GM12878 (cell line): ENCODE results near the gene SCYGR5. TPM values are rescaled to one million over a fixed set of nuclear protein-coding genes. Genes with fewer than 3 reads are reported as not detected.

ENCODE experiments used
- ATAC-seq: fragments of 200-7000 bp; cut with Tn5 transposase; 3 replicates; pipeline ENCODE4 v1.9.1; 2020; ENCODE audit warnings: mild to moderate bottlenecking, moderate library complexity
- BruUV-seq: library from RNA; stranded (reverse); fragments of 400-500 nt; replicated peaks from 2 replicates; lab custom pipeline; 2021; lab: Mats Ljungman, UMichigan
- CTCF ChIA-PET: fragments of 300-600 bp; sonication (Branson Sonifier 250); formaldehyde crosslinking; extraction: SDS; loops from one replicate; lab custom pipeline; 2021; ENCODE audit warnings: inconsistent platforms; lab: Yijun Ruan, JAX
- POLR2A ChIA-PET: fragments of 350-600 bp; formaldehyde crosslinking; extraction: SDS; loops from one replicate; lab custom pipeline; 2021; ENCODE audit warnings: inconsistent platforms; lab: Charles Lee
- RAD21 ChIA-PET: fragments of 300-600 bp; sonication (Branson Sonifier 250); formaldehyde crosslinking; loops from one replicate; lab custom pipeline; 2023; ENCODE audit warnings: antibody characterized with exemption; ENCODE audit not compliant: unreplicated experiment; lab: Charles Lee
- SMC1A ChIA-PET: fragments of 300-600 bp; sonication (Branson Sonifier 250); formaldehyde crosslinking; loops from one replicate; lab custom pipeline; 2023; ENCODE audit not compliant: unreplicated experiment, uncharacterized antibody; lab: Charles Lee
- DNase-seq: peaks from one replicate; pipeline ENCODE4 v3.0.0-alpha.2; 2011; ENCODE audit warnings: low read depth, low spot score
- FAIRE-seq: peaks from 3 replicates; lab custom pipeline; 2011; peaks lifted over from hg19 to GRCh38; lab: Jason Lieb, UNC
- H2AFZ ChIP-seq: 2 replicates; pipeline ENCODE4 v1.6.0; 2011; ENCODE audit warnings: low read depth, low read length, control low read depth; ENCODE audit not compliant: control insufficient read depth
- H3K27ac ChIP-seq: 2 replicates; pipeline ENCODE4 v1.5.1; 2011; ENCODE audit warnings: control low read depth; ENCODE audit not compliant: control insufficient read depth, insufficient read depth
- H3K27me3 ChIP-seq, 2 experiments: replicated peaks in 1 of 2; 2 replicates each; pipeline versions ENCODE4 v1.6.0 to v1.6.1; 2011; ENCODE audit warnings: low read length in 1 of 2; ENCODE audit not compliant: control insufficient read depth in 2 of 2, insufficient read depth in 2 of 2
- H3K36me3 ChIP-seq, 2 experiments: 2 replicates each; pipeline ENCODE4 v1.5.1; 2011; ENCODE audit warnings: low read length in 1 of 2; ENCODE audit not compliant: control insufficient read depth in 2 of 2, insufficient read depth in 2 of 2
- H3K4me1 ChIP-seq: 2 replicates; pipeline ENCODE4 v1.6.1; 2011; ENCODE audit warnings: mild to moderate bottlenecking, low read length, moderate library complexity, mixed read lengths; ENCODE audit not compliant: control insufficient read depth, insufficient read depth
- H3K4me2 ChIP-seq: 2 replicates; pipeline ENCODE4 v1.6.0; 2011; ENCODE audit warnings: control low read depth; ENCODE audit not compliant: control insufficient read depth, insufficient read depth
- H3K4me3 ChIP-seq: fragments of 200-600 bp; sonication (generic); 2 replicates; pipeline ENCODE4 v1.5.1; 2016
- H3K79me2 ChIP-seq: 2 replicates; pipeline ENCODE4 v1.6.0; 2011; ENCODE audit warnings: low read length; ENCODE audit not compliant: control insufficient read depth, insufficient read depth
- H3K9ac ChIP-seq: 2 replicates; pipeline ENCODE4 v1.8.0; 2011; ENCODE audit warnings: low read length, control low read depth, mixed read lengths; ENCODE audit not compliant: control insufficient read depth, insufficient read depth
- H3K9me3 ChIP-seq: replicated peaks from 3 replicates; pipeline ENCODE4 v1.5.1; 2011; ENCODE audit warnings: mild to moderate bottlenecking, low read length; ENCODE audit not compliant: control insufficient read depth, insufficient read depth
- H4K20me1 ChIP-seq: 2 replicates; pipeline ENCODE4 v1.6.0; 2011; ENCODE audit not compliant: control insufficient read depth, insufficient read depth
- BACH1 ChIP-seq: fragments of 450-650 bp; IDR thresholded peaks from 2 replicates; pipeline ENCODE4 v1.6.1; 2017; ENCODE audit warnings: mild to moderate bottlenecking, borderline replicate concordance
- BMI1 ChIP-seq: fragments of 450-650 bp; IDR thresholded peaks from 2 replicates; pipeline ENCODE4 v1.6.1; 2016; ENCODE audit warnings: mild to moderate bottlenecking, moderate library complexity, borderline replicate concordance
- CBFB ChIP-seq: IDR thresholded peaks from 2 replicates; pipeline ENCODE4 v1.6.1; 2016; ENCODE audit warnings: antibody characterized with exemption, low read depth
- HDAC2 ChIP-seq: fragments of 200-600 bp; sonication (generic); IDR thresholded peaks from 2 replicates; pipeline ENCODE4 v1.6.1; 2017
- KAT2A ChIP-seq: conservative IDR thresholded peaks from 2 replicates; pipeline ENCODE4 v1.6.1; 2011; ENCODE audit warnings: low read depth, low read length; ENCODE audit not compliant: control insufficient read depth
- NFXL1 ChIP-seq: fragments of 450-650 bp; IDR thresholded peaks from 2 replicates; pipeline ENCODE4 v1.6.1; 2017; ENCODE audit warnings: antibody characterized with exemption, mild to moderate bottlenecking, borderline replicate concordance
- WGBS: methylation state at CpG from one replicate; pipeline ENCODE4 v1.1.6; 2016; ENCODE audit warnings: low lambda C conversion rate; ENCODE audit not compliant: insufficient replicate concordance, insufficient coverage; ENCODE audit errors: missing lambda C conversion rate; 5-methylcytosine and 5-hydroxymethylcytosine counted together
- in situ Hi-C: fragments of 300-500 bp; cut with MboI; formaldehyde crosslinking; loops from 9 replicates; pipeline ENCODE4 v1.14.3; 2018; ENCODE audit warnings: mixed read lengths
- intact Hi-C: fragments of 100-400 bp; cut with micrococcal nuclease; formaldehyde crosslinking; loops from one replicate; pipeline ENCODE4 v1.14.2; 2022; ENCODE audit not compliant: unreplicated experiment
- polyA plus RNA-seq, 11 experiments: library from polyadenylated mRNA; depleted of rRNA in 4 of 11; unstranded in 6 of 11; stranded (reverse) in 5 of 11; fragments of >200 nt; fragmentation: Nextera tagmentation in 4 of 11; fragmentation: Illumina TruSeq in 1 of 11; extraction: Ambion mirVana in 4 of 11; extraction: Trizol in 1 of 11; gene quantifications; 1 replicate in 1 of 11; 2 replicates in 10 of 11; pipeline versions ENCODE4 v1.2.1 to v1.2.3, GENCODE V29; 2011 to 2016; ENCODE audit warnings: inconsistent platforms in 2 of 11, missing spikeins in 2 of 11, low read depth in 1 of 11
- total RNA-seq, 4 experiments: library from RNA; depleted of rRNA in 3 of 4; stranded (reverse); fragments of >200 nt in 3 of 4; fragmentation: Illumina TruSeq in 1 of 4; extraction: Trizol in 1 of 4; gene quantifications; 2 replicates each; pipeline versions ENCODE4 v1.2.1 to v1.2.3, GENCODE V29; 2013 to 2021
- TF ChIP-seq, protein P1 (sequence below): fragments of 450-650 bp; IDR thresholded peaks from 2 replicates; pipeline ENCODE4 v1.6.1; 2017; ENCODE audit warnings: mild to moderate bottlenecking, moderate library complexity

Gene SCYGR5
- total and polyA plus RNA-seq, 10 of the 15 experiments (the other 5 are each of a cell fraction or from before 2014, with no cell fraction given) = not detected

GRCh38 chr2:227696990-227697679 lies 30.5 kb downstream of the SCYGR5 start:
- WGBS = 3% methylated on average over 2 of the region's 2 CpGs
- no peak overlapping the region for H3K4me3 ChIP-seq
- in situ Hi-C loops (no loop called here), intact Hi-C loops (no loop called here)
- no peak for ATAC-seq
- ChIA-PET SMC1A (no interaction called here), POLR2A (no interaction called here), RAD21 (interaction anchor here (1.2 kb wide), 1 partner anchor 368 kb away, joined by 7 read pairs; no protein-coding TSS in a partner anchor), CTCF (interaction anchor here (0.9 kb wide), 2 partner anchors 53 to 193 kb away, joined by 3 to 4 read pairs; no protein-coding TSS in a partner anchor)
- H3K9ac ChIP-seq = no peak overlapping the region
- peaks cover 0 to 3% of the 10 kb centered on the region in 2 experiments; a peak in 2 of 4 replicates for H3K27me3 ChIP-seq
- no peaks in the 10 kb centered on the region for H3K9me3 ChIP-seq
- no peaks in the 10 kb centered on the region for H3K36me3 ChIP-seq
- no peaks in the 10 kb centered on the region for H4K20me1 ChIP-seq
- no TSS peak for BruUV-seq
- H3K4me2 ChIP-seq = no peak overlapping the region
- no peak overlapping the region for H2AFZ ChIP-seq
- no peak for TF ChIP-seq NFXL1
- no peak for TF ChIP-seq BACH1
- no peak for TF ChIP-seq HDAC2
- no peak for TF ChIP-seq KAT2A
- TF ChIP-seq BMI1 = no peak
- TF ChIP-seq, protein P1, sequence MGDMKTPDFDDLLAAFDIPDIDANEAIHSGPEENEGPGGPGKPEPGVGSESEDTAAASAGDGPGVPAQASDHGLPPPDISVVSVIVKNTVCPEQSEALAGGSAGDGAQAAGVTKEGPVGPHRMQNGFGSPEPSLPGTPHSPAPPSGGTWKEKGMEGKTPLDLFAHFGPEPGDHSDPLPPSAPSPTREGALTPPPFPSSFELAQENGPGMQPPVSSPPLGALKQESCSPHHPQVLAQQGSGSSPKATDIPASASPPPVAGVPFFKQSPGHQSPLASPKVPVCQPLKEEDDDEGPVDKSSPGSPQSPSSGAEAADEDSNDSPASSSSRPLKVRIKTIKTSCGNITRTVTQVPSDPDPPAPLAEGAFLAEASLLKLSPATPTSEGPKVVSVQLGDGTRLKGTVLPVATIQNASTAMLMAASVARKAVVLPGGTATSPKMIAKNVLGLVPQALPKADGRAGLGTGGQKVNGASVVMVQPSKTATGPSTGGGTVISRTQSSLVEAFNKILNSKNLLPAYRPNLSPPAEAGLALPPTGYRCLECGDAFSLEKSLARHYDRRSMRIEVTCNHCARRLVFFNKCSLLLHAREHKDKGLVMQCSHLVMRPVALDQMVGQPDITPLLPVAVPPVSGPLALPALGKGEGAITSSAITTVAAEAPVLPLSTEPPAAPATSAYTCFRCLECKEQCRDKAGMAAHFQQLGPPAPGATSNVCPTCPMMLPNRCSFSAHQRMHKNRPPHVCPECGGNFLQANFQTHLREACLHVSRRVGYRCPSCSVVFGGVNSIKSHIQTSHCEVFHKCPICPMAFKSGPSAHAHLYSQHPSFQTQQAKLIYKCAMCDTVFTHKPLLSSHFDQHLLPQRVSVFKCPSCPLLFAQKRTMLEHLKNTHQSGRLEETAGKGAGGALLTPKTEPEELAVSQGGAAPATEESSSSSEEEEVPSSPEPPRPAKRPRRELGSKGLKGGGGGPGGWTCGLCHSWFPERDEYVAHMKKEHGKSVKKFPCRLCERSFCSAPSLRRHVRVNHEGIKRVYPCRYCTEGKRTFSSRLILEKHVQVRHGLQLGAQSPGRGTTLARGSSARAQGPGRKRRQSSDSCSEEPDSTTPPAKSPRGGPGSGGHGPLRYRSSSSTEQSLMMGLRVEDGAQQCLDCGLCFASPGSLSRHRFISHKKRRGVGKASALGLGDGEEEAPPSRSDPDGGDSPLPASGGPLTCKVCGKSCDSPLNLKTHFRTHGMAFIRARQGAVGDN = no peak
- no peak for TF ChIP-seq CBFB
- FAIRE-seq = no peak
- no peak overlapping the region for H3K27ac ChIP-seq
- DNase-seq = no peak
- H3K4me1 ChIP-seq = no peaks in the 10 kb centered on the region
- no peaks in the 10 kb centered on the region for H3K79me2 ChIP-seq
